RWPE2 (cell line): ENCODE results near the gene CFAP157.

Experiments
- ATAC-seq: fragments of 200-7000 bp; cut with Tn5 transposase; 3 replicates; pipeline ENCODE4 v1.9.1; 2021; ENCODE audit warnings: low read depth
- DNase-seq: peaks from one replicate; pipeline ENCODE4 v3.0.0-alpha.2; 2020; ENCODE audit warnings: low spot score
- H3K27ac ChIP-seq: fragments of 450-650 bp; 2 replicates; pipeline ENCODE4 v1.5.1; 2017; ENCODE audit warnings: mild to moderate bottlenecking; ENCODE audit not compliant: poor library complexity, severe bottlenecking
- H3K27me3 ChIP-seq: fragments of 250-450 bp; sonication (Bioruptor Pico); 2 replicates; pipeline ENCODE4 v1.5.1; 2021; ENCODE audit warnings: mild to moderate bottlenecking, moderate library complexity; ENCODE audit not compliant: insufficient read depth, poor library complexity, severe bottlenecking
- H3K36me3 ChIP-seq: fragments of 250-450 bp; sonication (Bioruptor Pico); 2 replicates; pipeline ENCODE4 v1.5.1; 2020; ENCODE audit warnings: low read depth, mild to moderate bottlenecking, moderate library complexity
- H3K4me1 ChIP-seq: fragments of 250-450 bp; sonication (Bioruptor Pico); 2 replicates; pipeline ENCODE4 v1.5.1; 2021; ENCODE audit warnings: mild to moderate bottlenecking, moderate library complexity; ENCODE audit not compliant: insufficient read depth, poor library complexity, severe bottlenecking
- H3K4me3 ChIP-seq: fragments of 250-450 bp; sonication (Bioruptor Pico); 2 replicates; pipeline ENCODE4 v1.5.1; 2021; ENCODE audit warnings: mild to moderate bottlenecking, moderate library complexity; ENCODE audit not compliant: severe bottlenecking
- H3K9me3 ChIP-seq: fragments of 250-450 bp; sonication (Bioruptor Pico); 2 replicates; pipeline ENCODE4 v1.5.1; 2021; ENCODE audit warnings: mild to moderate bottlenecking, moderate library complexity; ENCODE audit not compliant: severe bottlenecking
- TF ChIP-seq, protein P1 (sequence below): fragments of 450-650 bp; IDR thresholded peaks from one replicate; pipeline ENCODE4 v1.5.1; 2017; ENCODE audit warnings: mild to moderate bottlenecking, moderate library complexity; ENCODE audit not compliant: poor library complexity, severe bottlenecking

The CFAP157 gene

DNA sequence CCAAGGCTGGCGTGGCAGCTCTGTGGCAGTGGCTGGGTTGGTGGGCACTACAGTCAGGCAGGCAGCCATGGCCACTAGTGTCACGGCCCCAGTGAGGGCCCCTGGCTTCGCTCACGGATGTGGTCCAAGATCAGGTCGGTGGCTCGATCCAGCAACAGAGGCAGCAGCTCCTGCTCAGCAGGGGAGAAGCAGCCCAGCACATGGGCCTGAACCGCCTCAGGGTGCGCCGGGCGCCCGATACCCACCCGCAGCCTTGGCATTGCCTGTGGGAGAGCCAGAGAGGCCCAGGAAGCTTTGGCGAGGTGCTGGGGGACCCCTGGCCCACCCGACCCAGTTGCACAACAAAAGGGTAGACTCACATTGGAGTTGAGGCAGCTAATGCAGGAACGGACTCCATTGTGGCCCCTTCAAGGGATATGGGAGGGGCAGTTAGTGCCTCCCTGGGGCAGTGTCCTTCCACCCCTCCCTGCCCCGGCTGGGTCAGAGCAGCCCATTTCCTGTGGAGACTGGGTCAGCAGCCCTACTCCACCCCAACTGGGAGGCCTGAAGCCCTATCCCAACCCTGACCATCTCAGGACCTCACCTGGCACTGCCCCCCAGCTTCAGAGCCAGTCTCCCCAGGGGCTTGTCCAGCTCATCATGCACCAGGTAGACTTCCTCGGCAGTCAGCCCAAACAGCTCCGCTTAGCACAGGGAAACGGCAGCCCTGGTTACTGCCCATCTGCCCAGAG, 7.4 kb downstream of the CFAP157 start:
- Histone ChIP-seq H3K4me3 (peak overlapping the region; percentile 56), H3K36me3 (no peaks in the 10 kb centered on the region), H3K9me3 (no peaks in the 10 kb centered on the region), H3K27ac (no peak overlapping the region), H3K27me3 (no peaks in the 10 kb centered on the region), H3K4me1 (no peaks in the 10 kb centered on the region)
- DNase-seq, result peak; percentile 46
- peak; percentile 14; the same call in 1 of the 3 replicates for ATAC-seq
- TF ChIP-seq, protein P1, sequence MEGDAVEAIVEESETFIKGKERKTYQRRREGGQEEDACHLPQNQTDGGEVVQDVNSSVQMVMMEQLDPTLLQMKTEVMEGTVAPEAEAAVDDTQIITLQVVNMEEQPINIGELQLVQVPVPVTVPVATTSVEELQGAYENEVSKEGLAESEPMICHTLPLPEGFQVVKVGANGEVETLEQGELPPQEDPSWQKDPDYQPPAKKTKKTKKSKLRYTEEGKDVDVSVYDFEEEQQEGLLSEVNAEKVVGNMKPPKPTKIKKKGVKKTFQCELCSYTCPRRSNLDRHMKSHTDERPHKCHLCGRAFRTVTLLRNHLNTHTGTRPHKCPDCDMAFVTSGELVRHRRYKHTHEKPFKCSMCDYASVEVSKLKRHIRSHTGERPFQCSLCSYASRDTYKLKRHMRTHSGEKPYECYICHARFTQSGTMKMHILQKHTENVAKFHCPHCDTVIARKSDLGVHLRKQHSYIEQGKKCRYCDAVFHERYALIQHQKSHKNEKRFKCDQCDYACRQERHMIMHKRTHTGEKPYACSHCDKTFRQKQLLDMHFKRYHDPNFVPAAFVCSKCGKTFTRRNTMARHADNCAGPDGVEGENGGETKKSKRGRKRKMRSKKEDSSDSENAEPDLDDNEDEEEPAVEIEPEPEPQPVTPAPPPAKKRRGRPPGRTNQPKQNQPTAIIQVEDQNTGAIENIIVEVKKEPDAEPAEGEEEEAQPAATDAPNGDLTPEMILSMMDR, result no peak

GRCh38 chr9:127714951-127715469, 8.2 kb downstream of the CFAP157 start:
- H3K36me3 ChIP-seq, result no peaks in the 10 kb centered on the region
- peak overlapping the region; percentile 56 for H3K4me3 ChIP-seq
- H3K27me3 ChIP-seq, result no peaks in the 10 kb centered on the region
- no peaks in the 10 kb centered on the region for H3K9me3 ChIP-seq
- H3K4me1 ChIP-seq, result no peaks in the 10 kb centered on the region
- TF ChIP-seq, protein P1, result no peak
- H3K27ac ChIP-seq, result peak overlapping the region; percentile 6
- ATAC-seq (peak; percentile 23; the same call in 2 of the 3 replicates), DNase-seq (peak; percentile 63)

DNA sequence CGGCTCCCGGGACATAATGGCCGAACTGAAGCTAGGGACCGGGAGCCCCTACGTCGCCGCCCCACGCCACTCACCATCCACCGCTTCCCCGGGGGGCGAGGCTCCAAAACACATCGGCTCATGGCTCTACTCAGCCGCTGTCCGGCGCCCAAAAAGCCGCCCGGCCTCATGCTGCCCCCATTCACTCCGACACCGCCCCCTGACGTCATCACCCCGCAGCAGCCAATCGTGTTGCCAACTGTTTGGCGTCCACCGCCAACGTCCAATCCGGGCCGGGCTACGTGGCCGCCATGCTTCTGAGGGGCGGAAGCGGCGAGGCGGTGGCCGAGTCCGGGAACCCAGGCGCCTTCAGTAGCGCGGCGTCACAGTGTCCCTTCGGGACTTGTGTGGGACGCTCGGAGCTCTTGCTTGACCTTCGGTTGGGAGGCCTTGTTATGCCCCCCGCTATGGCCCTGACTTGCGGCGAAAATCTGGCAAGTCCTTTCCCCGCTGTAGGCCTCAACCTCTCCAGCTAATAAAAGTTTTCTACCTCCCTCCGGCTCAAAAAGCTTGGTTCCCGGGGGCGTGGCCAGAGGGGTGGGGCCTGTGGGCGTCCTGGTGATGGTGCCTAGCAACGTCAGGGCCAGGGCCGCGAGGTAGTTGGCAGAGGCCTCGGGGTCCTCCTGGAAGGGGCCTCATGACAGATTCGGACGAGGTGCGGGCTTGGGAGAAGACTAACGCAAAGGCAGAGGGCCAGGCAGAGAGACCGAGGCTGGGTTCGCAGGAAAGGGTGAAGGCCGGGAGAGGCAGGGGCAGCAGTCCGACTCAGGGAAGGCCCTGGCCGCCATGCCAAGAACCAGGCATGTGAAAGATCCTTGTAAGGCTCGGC, 8.9 kb downstream of the CFAP157 start, which contains the start of the genes PTRH1 and TTC16:
Gene PTRH1 (minus strand): TSS at position 194 of the 868 bp plus-strand sequence. CDS start 24 bp downstream, at position 170.
Gene TTC16 (plus strand): TSS at position 610 of the 868 bp plus-strand sequence. CDS start 67 bp downstream, at position 677.
- no peaks in the 10 kb centered on the region for H3K9me3 ChIP-seq
- TF ChIP-seq, protein P1, result no peak
- H3K4me3 ChIP-seq, result peak within 1 kb of the TSS; percentile 56
- peak; percentile 90 for ATAC-seq
- no peaks in the 10 kb centered on the region for H3K27me3 ChIP-seq
- H3K36me3 ChIP-seq, result no peaks in the 10 kb centered on the region
- H3K27ac ChIP-seq, result peak within 1 kb of the TSS; percentile 6
- H3K4me1 ChIP-seq, result no peaks in the 10 kb centered on the region
- peak; percentile 95 for DNase-seq

DNA sequence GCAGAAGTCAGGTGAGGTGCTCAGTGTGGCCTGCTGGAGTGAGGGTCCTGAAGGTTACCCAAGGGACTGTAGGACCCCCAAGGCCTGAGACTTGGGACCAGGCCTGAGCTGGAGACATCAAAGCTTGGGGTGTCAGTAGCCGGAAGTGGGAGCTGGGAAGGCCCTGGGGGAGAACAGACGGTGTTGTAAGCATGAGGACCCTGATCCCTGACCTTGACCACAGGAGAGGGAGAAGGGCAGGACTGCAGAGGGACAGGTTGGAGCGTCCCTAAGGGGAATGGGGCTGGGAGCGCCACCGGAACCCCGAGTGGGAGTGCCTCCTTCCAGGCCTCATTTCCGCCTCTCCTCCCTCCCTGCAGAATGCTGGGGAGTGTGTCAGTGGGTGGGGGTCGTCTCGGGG, 9.6 kb downstream of the CFAP157 start:
- peaks cover 5% of the 10 kb centered on the region for H3K4me1 ChIP-seq
- H3K4me3 ChIP-seq, result no peak overlapping the region
- no peaks in the 10 kb centered on the region for H3K36me3 ChIP-seq
- no peak overlapping the region for H3K27ac ChIP-seq
- H3K27me3 ChIP-seq, result no peaks in the 10 kb centered on the region
- no peaks in the 10 kb centered on the region for H3K9me3 ChIP-seq
- ATAC-seq (no peak), DNase-seq (peak; percentile 52)
- TF ChIP-seq, protein P1, result no peak
